ENCODE results near the gene CD99L2.

The CD99L2 gene

DNA sequence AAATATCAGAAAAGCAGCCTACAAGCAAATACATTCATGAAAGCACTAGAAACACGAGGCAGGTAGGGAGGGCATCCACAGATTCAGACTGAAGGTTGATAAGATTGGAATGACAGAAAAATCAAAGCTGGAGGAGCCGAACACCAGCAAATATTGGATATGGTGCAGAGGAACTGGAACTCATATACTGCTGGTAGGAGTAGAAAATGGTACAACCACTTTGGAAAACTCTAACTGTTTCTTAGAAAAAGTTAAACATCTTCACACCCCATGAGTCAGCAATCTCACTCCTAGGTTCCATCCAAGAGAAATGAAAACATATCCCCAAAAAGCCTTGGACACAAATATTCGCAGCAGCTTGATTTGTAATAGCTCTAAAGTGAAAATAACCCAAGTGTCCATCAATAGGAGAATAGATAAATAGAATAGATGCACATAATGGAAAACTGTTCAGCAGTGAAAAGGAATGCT lies 27.1 kb downstream of the CD99L2 start:
- Histone ChIP-seq H3K9me3 (ENCODE audit: insufficient read depth, low read depth, low read length) (no peaks in the 10 kb centered on the region), H3K9me2 (replicated peaks; ENCODE audit: low read depth, low read length) (no peaks in the 10 kb centered on the region), H4K20me1 (ENCODE audit: insufficient read depth, low read length, poor library complexity, severe bottlenecking) (no peaks in the 10 kb centered on the region), H3K9ac (ENCODE audit: low read depth, low read length, poor library complexity, severe bottlenecking) (no peak overlapping the region), H2AFZ (ENCODE audit: low read length) (no peak overlapping the region), H3K79me2 (ENCODE audit: insufficient read depth, low read length) (no peaks in the 10 kb centered on the region), H3K36me3 (ENCODE audit: insufficient read depth, low read length) (no peaks in the 10 kb centered on the region), H3F3A (ENCODE audit: low read depth) (no peaks in the 10 kb centered on the region), H3K4me1 (ENCODE audit: insufficient read depth, low read length, poor library complexity, severe bottlenecking) (no peaks in the 10 kb centered on the region), H3K27me3 (ENCODE audit: insufficient read depth, low read length, poor library complexity, severe bottlenecking) (no peaks in the 10 kb centered on the region), H3K4me3 (ENCODE audit: low read length, poor library complexity, severe bottlenecking) (no peak overlapping the region), H3K4me2 (ENCODE audit: low read depth, low read length, poor library complexity, severe bottlenecking) (no peak overlapping the region)
- no peak for TF ChIP-seq EZH2phosphoT487 (IDR thresholded peaks at IDR 0.05; ENCODE audit: borderline replicate concordance)
- no peak for TF ChIP-seq CTCF (conservative IDR thresholded peaks at IDR 0.05; ENCODE audit: low read length)

GRCh38 chrX:150870487-150871340 lies 27.8 kb downstream of the CD99L2 start:
- Histone ChIP-seq H3K4me3 (ENCODE audit: low read length, poor library complexity, severe bottlenecking) (no peak overlapping the region), H2AFZ (ENCODE audit: low read length) (no peak overlapping the region), H3F3A (ENCODE audit: low read depth) (no peaks in the 10 kb centered on the region), H3K9ac (ENCODE audit: low read depth, low read length, poor library complexity, severe bottlenecking) (no peak overlapping the region), H3K4me1 (ENCODE audit: insufficient read depth, low read length, poor library complexity, severe bottlenecking) (no peaks in the 10 kb centered on the region), H3K4me2 (ENCODE audit: low read depth, low read length, poor library complexity, severe bottlenecking) (no peak overlapping the region), H3K79me2 (ENCODE audit: insufficient read depth, low read length) (no peaks in the 10 kb centered on the region), H3K9me3 (ENCODE audit: insufficient read depth, low read depth, low read length) (no peaks in the 10 kb centered on the region), H3K27me3 (ENCODE audit: insufficient read depth, low read length, poor library complexity, severe bottlenecking) (no peaks in the 10 kb centered on the region), H4K20me1 (ENCODE audit: insufficient read depth, low read length, poor library complexity, severe bottlenecking) (no peaks in the 10 kb centered on the region), H3K9me2 (replicated peaks; ENCODE audit: low read depth, low read length) (no peaks in the 10 kb centered on the region), H3K36me3 (ENCODE audit: insufficient read depth, low read length) (no peaks in the 10 kb centered on the region)
- TF ChIP-seq CTCF (conservative IDR thresholded peaks at IDR 0.05; ENCODE audit: low read length) = no peak
- no peak for TF ChIP-seq EZH2phosphoT487 (IDR thresholded peaks at IDR 0.05; ENCODE audit: borderline replicate concordance)

- H3F3A ChIP-seq (ENCODE audit: low read depth) = no peaks in the 10 kb centered on the region
- H3K9me2 ChIP-seq (replicated peaks; ENCODE audit: low read depth, low read length) = no peaks in the 10 kb centered on the region
- H3K9me3 ChIP-seq (ENCODE audit: insufficient read depth, low read depth, low read length) = no peaks in the 10 kb centered on the region
- H2AFZ ChIP-seq (ENCODE audit: low read length) = no peak overlapping the region
- no peak overlapping the region for H3K4me3 ChIP-seq (ENCODE audit: low read length, poor library complexity, severe bottlenecking)
- no peak overlapping the region for H3K9ac ChIP-seq (ENCODE audit: low read depth, low read length, poor library complexity, severe bottlenecking)
- H3K4me1 ChIP-seq (ENCODE audit: insufficient read depth, low read length, poor library complexity, severe bottlenecking) = no peaks in the 10 kb centered on the region
- no peaks in the 10 kb centered on the region for H4K20me1 ChIP-seq (ENCODE audit: insufficient read depth, low read length, poor library complexity, severe bottlenecking)
- H3K79me2 ChIP-seq (ENCODE audit: insufficient read depth, low read length) = no peaks in the 10 kb centered on the region
- H3K4me2 ChIP-seq (ENCODE audit: low read depth, low read length, poor library complexity, severe bottlenecking) = no peak overlapping the region
- H3K27me3 ChIP-seq (ENCODE audit: insufficient read depth, low read length, poor library complexity, severe bottlenecking) = no peaks in the 10 kb centered on the region
- no peaks in the 10 kb centered on the region for H3K36me3 ChIP-seq (ENCODE audit: insufficient read depth, low read length)
- no peak for TF ChIP-seq EZH2phosphoT487 (IDR thresholded peaks at IDR 0.05; ENCODE audit: borderline replicate concordance)
- TF ChIP-seq CTCF (conservative IDR thresholded peaks at IDR 0.05; ENCODE audit: low read length) = no peak
Observed at GRCh38 chrX:150870029-150870428, 28.4 kb downstream of the CD99L2 start.

Data from Loucy (cell line).